HEK293T (cell line): ENCODE data around the gene SLC6A11.

Source experiments
- BHLHE40 ChIP-seq: fragments of 450-650 bp; IDR thresholded peaks from 2 replicates; pipeline ENCODE4 v1.6.1; 2016; ENCODE audit warnings: mild to moderate bottlenecking, moderate library complexity, borderline replicate concordance
- PKNOX1 ChIP-seq: fragments of 450-650 bp; IDR thresholded peaks from 2 replicates; pipeline ENCODE4 v1.6.1; 2016

GRCh38 chr3:10804183-10804648 is 11.8 kb upstream of the SLC6A11 start:
- TF ChIP-seq BHLHE40 (no peak), PKNOX1 (no peak)
